ENCODE data around the gene OVOL3.
"Not testable (repeated sequence)": the region's sequence is repeated elsewhere in the genome, so short reads cannot be mapped to it uniquely, and the experiment has no call there.

Gene OVOL3

DNA sequence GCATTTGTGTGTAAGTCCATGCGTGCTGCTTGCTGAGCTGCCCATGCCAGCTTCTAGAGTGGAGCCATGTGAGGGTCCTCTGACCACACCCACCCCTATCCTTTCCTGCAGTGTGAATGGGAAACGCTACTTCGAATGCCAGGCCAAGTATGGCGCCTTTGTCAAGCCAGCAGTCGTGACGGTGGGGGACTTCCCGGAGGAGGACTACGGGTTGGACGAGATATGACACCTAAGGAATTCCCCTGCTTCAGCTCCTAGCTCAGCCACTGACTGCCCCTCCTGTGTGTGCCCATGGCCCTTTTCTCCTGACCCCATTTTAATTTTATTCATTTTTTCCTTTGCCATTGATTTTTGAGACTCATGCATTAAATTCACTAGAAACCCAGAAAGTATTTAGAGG, 14.6 kb downstream of the OVOL3 start:
- Histone ChIP-seq H3K27me3 (ENCODE audit: control insufficient read depth, low read length) (no peaks in the 10 kb centered on the region), H4K20me1 (ENCODE audit: control insufficient read depth, insufficient read depth, low read depth, low read length) (no peaks in the 10 kb centered on the region), H3K4me1 (ENCODE audit: control insufficient read depth, low read length) (peaks cover 13% of the 10 kb centered on the region), H3K27ac (ENCODE audit: low read depth, low read length) (no peak overlapping the region), H3F3A (ENCODE audit: control insufficient read depth, insufficient read depth) (peaks cover 4% of the 10 kb centered on the region), H3K36me3 (ENCODE audit: control insufficient read depth, low read length) (peaks cover 16% of the 10 kb centered on the region), H3K4me3 (ENCODE audit: low read length) (no peak overlapping the region), H3K9me3 (ENCODE audit: control insufficient read depth, insufficient read depth, low read length) (no peaks in the 10 kb centered on the region), H3K9me2 (replicated peaks; ENCODE audit: control insufficient read depth, low read length) (no peaks in the 10 kb centered on the region), H3K4me2 (ENCODE audit: low read length) (no peak overlapping the region), H3K79me2 (ENCODE audit: control insufficient read depth, low read length) (no peaks in the 10 kb centered on the region)
- no peak for TF ChIP-seq CTCF (IDR thresholded peaks at IDR 0.05; ENCODE audit: low read depth, low read length, poor library complexity, severe bottlenecking)
- TF ChIP-seq EZH2phosphoT487 (IDR thresholded peaks at IDR 0.05; ENCODE audit: borderline replicate concordance, low read length) = no peak

DNA sequence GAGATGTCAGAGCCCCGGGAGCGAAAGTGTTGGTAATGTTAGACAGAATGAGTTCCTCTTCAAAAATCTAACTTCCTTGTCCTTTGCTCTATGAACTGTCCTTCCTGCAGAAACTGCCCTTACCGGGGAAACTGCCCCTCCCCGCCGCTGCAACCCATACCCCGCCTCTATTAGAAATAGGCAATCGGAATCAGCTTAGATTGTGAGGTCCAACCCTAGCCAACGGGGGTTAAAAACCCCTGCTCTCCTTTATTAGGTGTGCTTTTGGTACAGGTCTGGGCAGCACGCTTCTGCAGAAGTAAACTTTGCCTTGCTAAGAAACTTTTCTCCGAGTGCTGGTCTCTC, 17.4 kb downstream of the OVOL3 start:
- TF ChIP-seq CTCF (IDR thresholded peaks at IDR 0.05; ENCODE audit: low read depth, low read length, poor library complexity, severe bottlenecking) = no peak
- TF ChIP-seq EZH2phosphoT487 (IDR thresholded peaks at IDR 0.05; ENCODE audit: borderline replicate concordance, low read length) = no peak

GRCh38 chr19:36131221-36131620, 20.3 kb downstream of the OVOL3 start:
- not testable (repeated sequence) for H3K9me2 ChIP-seq (replicated peaks; ENCODE audit: control insufficient read depth, low read length); H3K36me3 ChIP-seq (ENCODE audit: control insufficient read depth, low read length); H3F3A ChIP-seq (ENCODE audit: control insufficient read depth, insufficient read depth); H3K9me3 ChIP-seq (ENCODE audit: control insufficient read depth, insufficient read depth, low read length); H3K4me3 ChIP-seq (ENCODE audit: low read length); H3K4me2 ChIP-seq (ENCODE audit: low read length); H3K27ac ChIP-seq (ENCODE audit: low read depth, low read length); H3K79me2 ChIP-seq (ENCODE audit: control insufficient read depth, low read length); H4K20me1 ChIP-seq (ENCODE audit: control insufficient read depth, insufficient read depth, low read depth, low read length); H3K27me3 ChIP-seq (ENCODE audit: control insufficient read depth, low read length)
- peaks cover 27% of the 10 kb centered on the region for H3K4me1 ChIP-seq (ENCODE audit: control insufficient read depth, low read length)

More for the DNA sequence above, 17.4 kb downstream of the OVOL3 start:
- Histone ChIP-seq H3K36me3 (ENCODE audit: control insufficient read depth, low read length) (peaks cover 13% of the 10 kb centered on the region), H4K20me1 (ENCODE audit: control insufficient read depth, insufficient read depth, low read depth, low read length) (no peaks in the 10 kb centered on the region), H3K9me2 (replicated peaks; ENCODE audit: control insufficient read depth, low read length) (no peaks in the 10 kb centered on the region), H3K4me1 (ENCODE audit: control insufficient read depth, low read length) (peaks cover 27% of the 10 kb centered on the region), H3K9me3 (ENCODE audit: control insufficient read depth, insufficient read depth, low read length) (no peaks in the 10 kb centered on the region), H3K79me2 (ENCODE audit: control insufficient read depth, low read length) (no peaks in the 10 kb centered on the region), H3K4me2 (ENCODE audit: low read length) (peak overlapping the region; percentile 86), H3K27me3 (ENCODE audit: control insufficient read depth, low read length) (no peaks in the 10 kb centered on the region), H3K27ac (ENCODE audit: low read depth, low read length) (peak overlapping the region; percentile 65), H3F3A (ENCODE audit: control insufficient read depth, insufficient read depth) (peaks cover 7% of the 10 kb centered on the region), H3K4me3 (ENCODE audit: low read length) (peak overlapping the region; percentile 84)

- not testable (repeated sequence) for H3F3A ChIP-seq (ENCODE audit: control insufficient read depth, insufficient read depth); H3K4me3 ChIP-seq (ENCODE audit: low read length); H3K9me2 ChIP-seq (replicated peaks; ENCODE audit: control insufficient read depth, low read length); H3K4me2 ChIP-seq (ENCODE audit: low read length); H3K79me2 ChIP-seq (ENCODE audit: control insufficient read depth, low read length); H4K20me1 ChIP-seq (ENCODE audit: control insufficient read depth, insufficient read depth, low read depth, low read length); H3K9me3 ChIP-seq (ENCODE audit: control insufficient read depth, insufficient read depth, low read length); H3K27me3 ChIP-seq (ENCODE audit: control insufficient read depth, low read length); H3K27ac ChIP-seq (ENCODE audit: low read depth, low read length); H3K36me3 ChIP-seq (ENCODE audit: control insufficient read depth, low read length)
- H3K4me1 ChIP-seq (ENCODE audit: control insufficient read depth, low read length) = peaks cover 17% of the 10 kb centered on the region
These were observed 23.9 kb downstream of the OVOL3 start for GRCh38 chr19:36134867-36135266.
